OCI-LY7 (cell line): ENCODE results near the gene PHACTR1. TPM values are rescaled to one million over a fixed set of nuclear protein-coding genes. Genes with fewer than 3 reads are reported as not detected.

Experiments used
- BruUV-seq: library from RNA; stranded (reverse); fragments of 400-500 nt; replicated peaks from 2 replicates; lab custom pipeline; 2021; lab: Mats Ljungman, UMichigan
- CTCF ChIA-PET: fragments of 300-600 bp; sonication (Branson Sonifier 250); formaldehyde crosslinking; loops from one replicate; lab custom pipeline; 2022; ENCODE audit warnings: antibody characterized with exemption; ENCODE audit not compliant: unreplicated experiment; lab: Charles Lee
- POLR2A ChIA-PET: fragments of 300-600 bp; sonication (Branson Sonifier 250); formaldehyde crosslinking; loops from one replicate; lab custom pipeline; 2022; ENCODE audit warnings: antibody characterized with exemption; lab: Charles Lee
- DNase-seq: peaks from one replicate; pipeline ENCODE4 v3.0.0-alpha.2; 2015; ENCODE audit warnings: low spot score
- H2AFZ ChIP-seq: fragments of 200-600 bp; sonication (generic), shearing (Covaris generic); 2 replicates; pipeline ENCODE4 v1.6.1; 2014; ENCODE audit warnings: mild to moderate bottlenecking, antibody characterized with exemption, low read length, moderate library complexity
- H3K27ac ChIP-seq: fragments of 200-600 bp; sonication (generic); 2 replicates; pipeline ENCODE4 v1.5.1; 2014; ENCODE audit warnings: mixed run types, low read depth, mild to moderate bottlenecking, moderate library complexity, low read length, inconsistent platforms; ENCODE audit not compliant: poor library complexity, severe bottlenecking
- H3K36me3 ChIP-seq: fragments of 200-600 bp; sonication (generic); 2 replicates; pipeline ENCODE4 v1.6.1; 2014; ENCODE audit warnings: mild to moderate bottlenecking, antibody characterized with exemption, low read length, moderate library complexity, mixed read lengths; ENCODE audit not compliant: insufficient read depth
- H3K4me1 ChIP-seq: fragments of 200-600 bp; sonication (generic); 2 replicates; pipeline ENCODE4 v1.5.1; 2014; ENCODE audit warnings: mild to moderate bottlenecking, low read length; ENCODE audit not compliant: insufficient read depth, poor library complexity, severe bottlenecking
- H3K4me2 ChIP-seq: fragments of 200-600 bp; sonication (generic); 2 replicates; pipeline ENCODE4 v1.6.1; 2014; ENCODE audit warnings: mild to moderate bottlenecking, low read length
- H3K4me3 ChIP-seq: fragments of 200-600 bp; sonication (generic); 2 replicates; pipeline ENCODE4 v1.5.1; 2014; ENCODE audit warnings: mild to moderate bottlenecking, low read depth, low read length; ENCODE audit not compliant: poor library complexity, severe bottlenecking
- H3K79me2 ChIP-seq: fragments of 200-600 bp; sonication (generic); 2 replicates; pipeline ENCODE4 v1.6.1; 2016; ENCODE audit warnings: low read depth, mild to moderate bottlenecking, low read length, moderate library complexity, mixed read lengths; ENCODE audit not compliant: insufficient read depth
- H3K9me2 ChIP-seq: fragments of 200-600 bp; sonication (generic); 2 replicates; pipeline ENCODE4 v1.6.1; 2016; ENCODE audit warnings: mild to moderate bottlenecking, low read length, mixed read lengths; ENCODE audit not compliant: insufficient read depth
- H3K9me3 ChIP-seq: fragments of 200-600 bp; sonication (generic); 2 replicates; pipeline ENCODE4 v1.6.1; 2014; ENCODE audit warnings: mild to moderate bottlenecking, mixed run types, low read length, mixed read lengths
- H4K20me1 ChIP-seq: fragments of 200-600 bp; sonication (generic); 2 replicates; pipeline ENCODE4 v1.6.1; 2014; ENCODE audit warnings: mild to moderate bottlenecking, antibody characterized with exemption, low read length, moderate library complexity, mixed read lengths; ENCODE audit not compliant: insufficient read depth
- CTCF ChIP-seq: fragments of 200-600 bp; sonication (generic); conservative IDR thresholded peaks from 2 replicates; pipeline ENCODE4 v1.5.1; 2014; ENCODE audit warnings: mild to moderate bottlenecking, antibody characterized with exemption, low read length, moderate library complexity, mixed read lengths
- EZH2phosphoT487 ChIP-seq: fragments of 200-600 bp; sonication (generic); IDR thresholded peaks from 2 replicates; pipeline ENCODE4 v1.6.1; 2018; ENCODE audit warnings: low read depth, borderline replicate concordance, mild to moderate bottlenecking, mixed run types, antibody characterized with exemption, low read length, moderate library complexity, mixed read lengths
- intact Hi-C: fragments of 100-400 bp; cut with micrococcal nuclease; formaldehyde crosslinking; loops from one replicate; pipeline ENCODE4 v1.10.0; 2022; ENCODE audit not compliant: unreplicated experiment
- total RNA-seq, 2 experiments: library from RNA; depleted of rRNA in 1 of 2; stranded (reverse); fragments of >200 nt in 1 of 2; shearing (Covaris generic) in 1 of 2; gene quantifications; 2 replicates each; pipeline ENCODE4 v1.2.3, GENCODE V29; 2014 to 2022

PHACTR1 gene
- total RNA-seq, 2 experiments from 2014 or later = 25.1 to 46.6 TPM

- peaks cover 15% of the 10 kb centered on the region; the same call in 1 of the 2 replicates for H3K79me2 ChIP-seq
- H3K9me2 ChIP-seq = no peaks in the 10 kb centered on the region
- POLR2A ChIA-PET = interaction anchor here (0.6 to 4.4 kb wide), 31 partner anchors 11 to 288 kb away, joined by 3 to 43 read pairs (median 4); partner anchors contain the start of genes NOL7 and SIRT5
- TSS peak; percentile 98 for BruUV-seq
- peaks cover 10% of the 10 kb centered on the region for H3K36me3 ChIP-seq
- peak overlapping the region; percentile 54 for H3K27ac ChIP-seq
- H3K9me3 ChIP-seq = no peaks in the 10 kb centered on the region
- peak overlapping the region; percentile 89 for H3K4me3 ChIP-seq
- H3K4me1 ChIP-seq = peaks cover 30% of the 10 kb centered on the region
- no peak for DNase-seq
- no peak for TF ChIP-seq EZH2phosphoT487
- H3K4me2 ChIP-seq = peak overlapping the region; percentile 98
- CTCF ChIA-PET = interaction anchor here (0.6 to 1.2 kb wide), 7 partner anchors 24 to 291 kb away, joined by 3 to 5 read pairs (median 4); no protein-coding TSS in a partner anchor
- peak overlapping the region; percentile 92 for H2AFZ ChIP-seq
- no peaks in the 10 kb centered on the region for H4K20me1 ChIP-seq
- intact Hi-C loops = loop anchor here (1.0 to 5.0 kb wide), 4 partner anchors 34 to 483 kb away; partner anchors contain the start of gene MCUR1
Observed at GRCh38 chr6:13328875-13329183, 612.3 kb downstream of the PHACTR1 start.

- no TSS peak for BruUV-seq
- no peak overlapping the region for H3K4me3 ChIP-seq
- peak; percentile 73 for DNase-seq
- TF ChIP-seq EZH2phosphoT487 (no peak), CTCF (peak; percentile 99)
- H3K36me3 ChIP-seq = no peaks in the 10 kb centered on the region
- peaks cover 12% of the 10 kb centered on the region; the same call in 1 of the 2 replicates for H3K79me2 ChIP-seq
- no peaks in the 10 kb centered on the region for H4K20me1 ChIP-seq
- H3K4me1 ChIP-seq = peaks cover 26% of the 10 kb centered on the region
- no peak overlapping the region for H3K27ac ChIP-seq
- intact Hi-C loops = loop anchor here (1.0 to 5.0 kb wide), 3 partner anchors 136 to 419 kb away; no protein-coding TSS in a partner anchor
- H3K4me2 ChIP-seq = no peak overlapping the region
- POLR2A ChIA-PET = interaction anchor here (0.6 to 1.3 kb wide), 4 partner anchors 23 to 217 kb away, joined by 3 to 6 read pairs (median 4); no protein-coding TSS in a partner anchor
- H3K9me3 ChIP-seq = no peaks in the 10 kb centered on the region
- CTCF ChIA-PET = interaction anchor here (0.9 to 1.9 kb wide), 2 partner anchors 15 to 137 kb away, joined by 3 to 10 read pairs; no protein-coding TSS in a partner anchor
- H3K9me2 ChIP-seq = no peaks in the 10 kb centered on the region
- H2AFZ ChIP-seq = no peak overlapping the region
Observed at GRCh38 chr6:13331516-13332348, 615.2 kb downstream of the PHACTR1 start.

GRCh38 chr6:13332349-13332706, 615.8 kb downstream of the PHACTR1 start:
- no peak for TF ChIP-seq CTCF
- no peak for TF ChIP-seq EZH2phosphoT487
- ChIA-PET POLR2A (no interaction called here), CTCF (interaction anchor here (0.9 kb wide), 1 partner anchor 14 kb away, joined by 3 read pairs; no protein-coding TSS in a partner anchor)
- H3K4me2 ChIP-seq = no peak overlapping the region
- H3K27ac ChIP-seq = no peak overlapping the region
- no peaks in the 10 kb centered on the region for H3K36me3 ChIP-seq
- no peaks in the 10 kb centered on the region for H3K9me3 ChIP-seq
- H3K4me1 ChIP-seq = peaks cover 22% of the 10 kb centered on the region
- H3K9me2 ChIP-seq = no peaks in the 10 kb centered on the region
- no peak for DNase-seq
- H3K79me2 ChIP-seq = peaks cover 6% of the 10 kb centered on the region; the same call in 1 of the 2 replicates
- no peaks in the 10 kb centered on the region for H4K20me1 ChIP-seq
- intact Hi-C loops = loop anchor here (5.0 kb wide), 2 partner anchors 315 to 420 kb away; no protein-coding TSS in a partner anchor
- no TSS peak for BruUV-seq
- H3K4me3 ChIP-seq = no peak overlapping the region
- no peak overlapping the region for H2AFZ ChIP-seq
